Frontal cortex (tissue), 4 donors: ENCODE results near the gene SLC9A8. TPM values are rescaled to one million over a fixed set of nuclear protein-coding genes. Genes with fewer than 3 reads are reported as not detected.
"Not testable (repeated sequence)": the region's sequence is repeated elsewhere in the genome, so short reads cannot be mapped to it uniquely, and the experiment has no call there.

Experiments used
- DNase-seq, 2 donors: peaks; one replicate each; pipeline ENCODE4 v3.0.0; 2012; ENCODE audit warnings: low spot score in 2 of 2
- FAIRE-seq: peaks from 2 replicates; lab custom pipeline; 2012; peaks lifted over from hg19 to GRCh38; lab: Jason Lieb, UNC
- total RNA-seq: library from RNA; depleted of rRNA; stranded (reverse); fragments of >200 nt; gene quantifications from one replicate; pipeline ENCODE4 v1.2.3, GENCODE V29; 2014
- donor health status: control.
- donor health status: control.
- donor health status: control.

The SLC9A8 gene
- total RNA-seq, 1 donor from 2014 or later = 4.5 TPM

GRCh38 chr20:49786196-49786595 lies 26.4 kb upstream of the SLC9A8 start:
- FAIRE-seq = no peak

GRCh38 chr20:49786668-49787370 lies 25.8 kb upstream of the SLC9A8 start:
- DNase-seq = no peak
- FAIRE-seq = no peak

More at GRCh38 chr20:49786196-49786595, 26.4 kb upstream of the SLC9A8 start:
- DNase-seq = no peak

- no peak for FAIRE-seq
- no peak for DNase-seq
These were observed 25.0 kb upstream of the SLC9A8 start for GRCh38 chr20:49787371-49788357.

GRCh38 chr20:49790077-49790798 lies 22.4 kb upstream of the SLC9A8 start:
- no peak for FAIRE-seq
- DNase-seq = no peak

- no peak for FAIRE-seq
- no peak for DNase-seq
These were observed 21.5 kb upstream of the SLC9A8 start for GRCh38 chr20:49791165-49791564.

- no peak for FAIRE-seq
- no peak for DNase-seq
These were observed 20.6 kb upstream of the SLC9A8 start for GRCh38 chr20:49792006-49792405.

- FAIRE-seq (no peak), DNase-seq (no peak)
These were observed 20.0 kb upstream of the SLC9A8 start for GRCh38 chr20:49792611-49793010.

- FAIRE-seq (no peak), DNase-seq (no peak)
These were observed 18.1 kb upstream of the SLC9A8 start for GRCh38 chr20:49794336-49795134.

- FAIRE-seq (no peak), DNase-seq (no peak)
These were observed 17.5 kb upstream of the SLC9A8 start for GRCh38 chr20:49795135-49795424.

- DNase-seq (no peak), FAIRE-seq (no peak)
These were observed 15.9 kb upstream of the SLC9A8 start for GRCh38 chr20:49796600-49797343.

GRCh38 chr20:49797344-49797615 lies 15.3 kb upstream of the SLC9A8 start:
- FAIRE-seq = no peak

GRCh38 chr20:49798718-49799117 lies 13.9 kb upstream of the SLC9A8 start:
- FAIRE-seq (no peak), DNase-seq (no peak)

More at GRCh38 chr20:49797344-49797615, 15.3 kb upstream of the SLC9A8 start:
- DNase-seq = no peak

GRCh38 chr20:49799698-49800097 lies 12.9 kb upstream of the SLC9A8 start:
- FAIRE-seq (no peak), DNase-seq (no peak)

- no peak for DNase-seq
- FAIRE-seq = no peak
These were observed 9.2 kb upstream of the SLC9A8 start for GRCh38 chr20:49803418-49803817.

GRCh38 chr20:49804364-49804763 lies 8.3 kb upstream of the SLC9A8 start:
- DNase-seq (no peak), FAIRE-seq (no peak)

GRCh38 chr20:49805224-49805876 lies 7.3 kb upstream of the SLC9A8 start:
- not testable (repeated sequence) for DNase-seq, FAIRE-seq

- FAIRE-seq = no peak
- no peak for DNase-seq
These were observed 3.9 kb upstream of the SLC9A8 start for GRCh38 chr20:49808753-49809152.

- DNase-seq (no peak), FAIRE-seq (no peak)
These were observed 2.7 kb upstream of the SLC9A8 start for GRCh38 chr20:49809803-49810359.
